Frontal cortex (tissue), 1 donor: ENCODE results near the gene POGZ. TPM values are rescaled to one million over a fixed set of nuclear protein-coding genes. Genes with fewer than 3 reads are reported as not detected.

Experiments used
- small RNA-seq: library from RNA; depleted of rRNA; stranded (forward); fragments of <200 nt; gene quantifications from one replicate; pipeline ENCODE3, GENCODE V24; 2014
- total RNA-seq: library from RNA; depleted of rRNA; stranded (reverse); fragments of >200 nt; gene quantifications from one replicate; pipeline ENCODE4 v1.2.3, GENCODE V29; 2014

Gene POGZ
- total RNA-seq, 1 donor from 2014 or later = 33.4 TPM

Small RNA genes within 50 kb of the gene (small RNA-seq; reads per million reads assigned to genes)
- 0.25 reads per million, percentile 5 among the genes with 10 or more reads in this experiment for gene RNY4P25

Other genes with a start within 250 kb of the POGZ start
- 110 TPM for gene PSMD4, start 204.8 kb downstream of the POGZ start, total RNA-seq
- 4.9 TPM for gene ZNF687, start 177.2 kb downstream of the POGZ start, total RNA-seq
- gene PI4KB, start 132.1 kb downstream of the POGZ start, total RNA-seq = 28.5 TPM
- gene RFX5, start 112.2 kb downstream of the POGZ start, total RNA-seq = 14.3 TPM
- gene SELENBP1, start 86.8 kb downstream of the POGZ start, total RNA-seq = 6.5 TPM
- 369 TPM for gene PSMB4, start 59.9 kb downstream of the POGZ start, total RNA-seq
- gene CGN, start 51.9 kb upstream of the POGZ start, total RNA-seq = 2.0 TPM
- gene TUFT1, start 80.8 kb upstream of the POGZ start, total RNA-seq = 9.8 TPM
- 75.8 TPM for gene SNX27, start 152.6 kb upstream of the POGZ start, total RNA-seq